ENCODE measurements around the gene ZNF511.

GRCh38 chr10:133353202-133353959, 44.7 kb downstream of the ZNF511 start:
- TF ChIP-seq POLR2A (IDR thresholded peaks at IDR 0.05; ENCODE audit: low read length) (no peak), GATA1 (IDR thresholded peaks at IDR 0.05; ENCODE audit: low read depth, low read length) (no peak)
